Cerebellar nuclear complex (tissue), 1 donor: ENCODE data around the gene ARHGAP40.
A peak's percentile ranks its signal among the peaks of the same experiment; 100 is the strongest.

Experiments used
- DNase-seq, 2 experiments: peaks; one replicate each; lab custom pipeline; 2025; lab: John Stamatoyannopoulos, UW

ARHGAP40 gene

DNA sequence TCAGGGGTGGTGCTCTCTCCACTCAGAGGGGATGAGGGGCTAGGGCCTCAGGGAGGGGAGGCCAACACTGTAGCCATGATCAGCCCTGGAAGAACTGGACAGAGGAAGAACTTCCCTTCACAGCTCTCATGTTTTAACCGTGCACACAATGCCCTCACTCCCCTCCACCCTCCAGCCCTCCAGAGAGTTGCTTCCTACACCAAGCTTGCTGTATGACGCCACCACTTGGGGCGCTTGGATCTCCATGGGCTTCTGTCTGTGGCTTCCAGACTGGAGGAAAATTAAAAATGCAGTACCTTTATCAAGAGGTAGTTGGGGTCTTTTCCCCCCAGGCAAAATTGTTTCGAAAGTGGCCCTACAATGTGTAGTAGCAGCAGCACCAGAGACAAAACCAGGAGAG, 48.4 kb downstream of the ARHGAP40 start:
- DNase-seq: no peak

DNA sequence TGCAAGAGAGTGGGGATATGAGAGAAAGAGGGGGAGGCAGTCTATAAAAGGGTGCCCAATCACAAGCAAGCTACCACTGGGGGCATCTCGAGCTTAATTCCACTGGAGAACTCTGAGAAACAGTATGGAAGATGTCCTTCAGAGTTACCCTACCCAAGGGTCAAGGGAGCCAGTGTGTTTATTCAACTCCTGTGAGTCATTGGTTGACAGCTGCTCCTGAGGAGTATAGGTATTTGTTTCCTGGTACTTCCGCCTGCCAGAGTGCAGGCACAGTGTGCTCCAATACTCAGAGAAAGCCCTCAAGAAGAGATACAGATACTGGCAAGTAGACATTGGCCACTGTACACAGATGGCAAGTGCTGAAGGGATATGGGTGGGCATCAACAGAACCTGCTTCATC, 49.5 kb downstream of the ARHGAP40 start:
- DNase-seq: no peak

DNA sequence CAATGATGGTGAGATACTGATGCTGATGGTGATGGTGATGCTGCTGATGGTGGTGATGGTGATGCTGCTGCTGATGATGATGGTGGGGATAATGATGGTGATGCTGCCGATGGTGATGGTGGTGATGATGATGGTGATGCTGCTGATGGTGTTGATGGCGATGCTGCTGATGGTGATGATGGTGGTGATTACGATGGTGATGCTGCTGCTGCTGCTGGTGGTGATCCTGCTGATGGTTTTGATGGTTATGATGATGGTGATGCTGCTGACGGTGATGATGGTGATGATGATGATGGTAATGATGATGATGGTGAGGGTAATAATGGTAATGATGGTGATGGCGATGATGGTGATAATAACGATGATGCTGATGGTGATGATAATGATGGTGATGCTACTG, 50.0 kb downstream of the ARHGAP40 start:
- DNase-seq: no peak

DNA sequence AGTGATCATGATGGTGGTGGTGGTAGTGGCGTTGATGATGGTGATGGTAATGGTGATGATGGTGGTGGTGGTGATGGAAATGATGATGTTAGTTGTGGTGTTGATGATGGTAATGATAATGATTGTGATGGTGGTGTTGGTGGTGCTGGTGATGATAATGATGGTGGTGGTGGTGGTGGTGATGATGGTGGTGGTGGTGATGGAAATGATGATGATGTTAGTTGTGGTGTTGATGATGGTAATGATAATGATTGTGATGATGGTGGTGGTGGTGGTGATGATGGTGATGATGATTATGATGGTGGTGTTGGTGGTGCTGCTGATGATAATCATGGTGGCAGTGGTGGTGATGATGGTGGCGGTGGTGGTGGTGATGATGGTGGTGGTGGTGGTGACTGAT, 51.4 kb downstream of the ARHGAP40 start:
- DNase-seq: no peak

DNA sequence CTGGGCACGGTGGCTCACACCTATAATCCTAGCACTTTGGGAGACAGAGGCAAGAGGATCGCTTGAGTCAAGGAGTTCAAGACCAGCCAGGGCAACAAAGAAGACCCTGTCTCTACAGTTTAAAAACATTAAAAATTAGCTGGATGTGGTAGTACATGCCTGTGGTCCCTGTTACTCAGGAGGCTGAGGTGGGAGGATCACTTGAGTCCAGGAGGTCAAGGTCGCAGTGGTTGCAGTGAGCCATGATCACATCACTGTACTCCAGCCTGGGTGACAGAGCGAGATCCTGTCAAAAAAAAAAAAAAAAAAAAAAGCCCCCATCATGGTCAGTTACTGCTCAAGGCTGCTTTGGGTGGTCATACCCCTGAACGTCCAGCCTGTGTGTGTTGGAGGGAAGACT, 55.8 kb downstream of the ARHGAP40 start:
- no peak for DNase-seq

DNA sequence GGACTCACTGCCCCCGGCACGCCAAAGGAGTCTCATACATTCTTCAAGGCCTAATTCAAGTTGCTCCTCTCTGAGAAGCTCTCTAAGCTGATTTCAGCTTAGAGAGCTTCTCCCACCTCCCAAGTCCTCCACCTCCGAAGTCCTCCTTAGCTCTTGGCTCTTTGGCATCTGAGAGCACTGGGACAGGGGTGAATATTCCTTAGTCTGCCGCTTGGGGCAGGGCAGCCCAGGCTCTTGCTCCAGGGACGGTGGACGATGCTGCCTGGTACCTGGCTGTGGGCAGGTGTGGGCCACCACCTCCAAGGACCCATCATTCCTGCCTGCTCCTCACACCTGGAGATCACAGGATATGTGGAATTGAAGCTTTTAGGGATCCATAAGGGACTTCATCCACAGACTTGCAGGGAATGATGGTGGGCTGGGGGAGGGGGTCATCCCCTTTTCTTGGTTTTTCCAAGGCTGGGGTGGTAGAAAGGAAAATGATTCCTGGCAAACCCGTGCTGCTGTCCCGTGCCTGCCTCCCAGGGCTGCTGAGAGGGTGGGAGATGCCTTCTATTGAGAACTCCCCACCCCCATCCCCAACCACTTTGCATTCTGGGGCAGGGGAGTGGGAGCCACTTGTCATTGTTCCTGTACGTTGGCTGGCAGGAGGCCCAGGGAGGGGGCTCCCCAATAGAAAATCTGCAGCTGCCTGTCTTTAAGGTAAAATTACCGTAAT, 57.4 kb downstream of the ARHGAP40 start:
- no peak for DNase-seq

DNA sequence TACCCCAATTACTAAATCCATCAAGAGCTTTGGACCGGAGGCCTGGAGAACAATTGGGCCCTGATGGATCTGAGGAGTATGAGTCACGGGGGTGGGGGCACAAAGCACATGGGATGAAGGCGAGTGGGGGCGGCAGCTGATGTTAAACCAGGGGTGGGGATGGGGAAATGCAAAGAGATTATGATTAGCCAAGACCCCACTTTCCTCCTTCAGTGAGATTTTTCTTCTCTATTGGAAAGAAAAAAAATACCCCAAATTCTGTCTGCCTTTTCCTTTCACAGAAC, 57.9 kb downstream of the ARHGAP40 start:
- no peak for DNase-seq

DNA sequence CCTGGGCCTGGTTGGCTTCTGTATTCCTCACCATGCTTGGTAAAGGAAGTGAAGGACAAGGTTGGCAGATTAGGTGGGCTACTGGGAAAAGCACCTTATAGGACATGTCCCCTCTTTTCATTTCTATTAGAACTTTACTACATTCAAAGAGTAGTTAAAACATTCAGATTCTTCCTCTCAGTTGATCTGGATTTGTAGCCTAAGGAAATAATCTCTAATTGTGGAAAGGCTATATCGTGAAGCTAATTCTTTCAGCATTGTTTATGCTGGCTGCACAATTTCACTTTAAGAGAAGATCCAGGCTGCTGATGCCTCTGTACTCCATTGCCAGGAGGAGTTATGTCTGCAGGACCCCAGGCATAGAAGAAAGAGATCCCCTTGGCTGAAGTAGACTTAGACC, 58.8 kb downstream of the ARHGAP40 start:
- no peak for DNase-seq

DNA sequence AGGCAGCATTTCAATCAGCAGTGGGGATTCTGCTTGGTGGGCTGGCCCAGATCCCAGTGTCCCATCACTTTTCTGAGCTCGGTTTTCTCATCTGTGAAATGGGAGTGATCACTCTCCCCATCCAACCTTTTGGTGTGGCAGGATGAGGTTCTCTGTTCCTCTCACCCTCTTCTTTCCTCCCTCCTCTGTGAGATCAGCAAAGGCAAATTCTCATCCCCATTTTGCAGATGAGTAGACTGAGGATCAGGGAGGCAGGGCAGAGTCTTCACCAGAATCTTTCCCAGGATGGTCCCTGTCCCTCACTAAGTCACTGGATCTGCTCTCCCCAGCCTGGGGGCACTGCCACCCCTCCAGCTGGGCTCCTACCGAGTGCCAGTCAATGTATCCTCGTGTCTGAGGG, 62.1 kb downstream of the ARHGAP40 start:
- DNase-seq: no peak

DNA sequence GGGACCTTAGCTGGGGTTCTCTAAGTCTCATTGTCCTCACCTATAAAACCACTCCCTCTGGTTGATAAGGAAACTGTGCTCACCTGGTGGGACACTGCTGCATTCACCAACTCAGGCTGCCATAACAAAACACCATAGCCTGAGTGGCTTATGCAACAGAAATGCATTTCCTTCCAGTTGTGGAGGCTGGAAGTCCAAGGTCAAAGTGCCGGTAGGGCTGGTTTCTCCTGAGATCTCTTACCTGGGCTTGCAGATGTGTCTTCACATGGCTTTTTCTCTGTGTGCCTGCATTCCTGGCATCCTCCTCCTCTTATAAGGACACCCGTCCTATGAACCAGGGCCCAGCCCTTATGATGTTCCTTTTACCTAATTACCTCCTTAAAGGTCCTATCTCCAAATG, 62.7 kb downstream of the ARHGAP40 start:
- no peak for DNase-seq

DNA sequence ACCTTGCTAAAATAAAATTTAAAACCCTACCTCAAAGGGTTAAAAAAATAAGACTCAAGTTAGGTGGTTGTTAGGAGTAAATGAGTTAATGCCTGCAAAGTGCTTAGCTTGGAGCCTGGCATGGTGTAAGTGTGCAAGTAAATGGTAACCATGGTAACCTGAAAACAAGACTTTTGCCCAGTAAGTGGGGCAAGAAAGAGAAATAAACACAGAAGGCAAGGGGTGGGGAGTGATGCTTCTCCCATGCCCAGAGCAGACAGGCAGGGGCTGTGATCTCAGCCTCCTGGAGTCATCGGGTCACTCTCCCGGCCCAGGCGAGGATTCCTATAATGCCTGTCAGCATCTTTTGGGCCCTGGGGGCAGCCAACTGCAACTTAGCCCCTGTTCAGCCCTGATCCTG, 63.5 kb downstream of the ARHGAP40 start:
- no peak for DNase-seq

DNA sequence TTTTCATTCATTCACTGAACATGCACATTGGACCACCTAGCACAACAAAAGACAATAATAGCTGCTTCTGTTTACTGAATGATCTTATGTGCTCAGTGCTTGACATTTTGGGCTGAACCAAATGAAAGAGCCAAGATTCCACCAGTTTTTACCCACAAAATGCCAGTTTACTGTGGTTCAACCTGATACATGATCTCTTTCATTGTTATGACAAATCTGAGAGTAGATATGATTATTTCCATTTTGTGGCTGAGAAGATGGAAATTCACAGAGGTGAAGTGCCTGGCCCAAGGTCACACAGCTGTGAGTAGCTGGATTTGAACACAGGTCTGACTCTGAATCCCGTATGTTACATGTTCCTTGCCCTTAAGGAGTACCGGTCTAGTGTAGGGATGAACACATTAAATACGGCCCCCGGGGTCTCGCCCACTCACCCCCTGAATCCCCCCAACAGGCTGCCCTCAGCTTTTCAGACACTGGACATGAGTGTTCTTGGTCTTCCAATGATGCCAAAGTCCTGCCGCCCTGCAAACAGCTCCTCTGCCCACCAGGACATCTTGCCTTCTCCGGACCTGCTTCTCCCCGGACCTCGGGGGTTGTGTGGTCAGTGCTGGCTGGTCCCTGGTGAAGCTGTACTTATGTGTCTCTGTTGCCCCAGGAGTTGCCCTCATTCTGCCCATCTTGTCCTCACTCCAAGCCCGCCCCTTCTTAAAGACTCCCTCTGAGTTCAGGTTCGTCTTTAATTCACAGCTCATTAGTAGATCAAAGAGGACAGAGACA, 64.1 kb downstream of the ARHGAP40 start:
- DNase-seq: no peak

DNA sequence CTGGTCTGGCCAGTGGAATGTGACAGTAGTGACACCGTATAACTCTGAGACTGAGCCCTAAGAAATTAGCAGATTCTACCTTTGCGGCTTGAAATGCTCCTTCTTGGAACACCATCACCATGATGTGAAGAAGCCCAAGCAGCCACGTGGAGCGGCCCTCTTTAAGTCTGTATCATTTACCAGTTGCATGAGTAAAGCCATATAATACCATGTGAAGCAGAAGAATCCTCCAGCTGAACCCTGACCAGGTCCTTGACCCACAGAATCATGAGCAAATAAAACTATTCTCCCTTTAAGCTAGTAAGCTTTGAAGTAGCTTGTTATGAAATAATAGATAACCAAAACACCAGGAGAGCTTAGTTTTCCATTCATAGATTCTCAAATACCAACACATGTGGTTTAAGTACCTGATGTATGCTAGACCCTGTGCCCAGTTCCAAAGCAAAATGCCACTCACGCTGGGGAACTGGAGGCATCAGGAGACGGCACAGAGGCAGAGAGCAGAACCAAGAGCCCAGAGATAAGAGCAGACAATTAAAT, 65.9 kb downstream of the ARHGAP40 start:
- DNase-seq: no peak

DNA sequence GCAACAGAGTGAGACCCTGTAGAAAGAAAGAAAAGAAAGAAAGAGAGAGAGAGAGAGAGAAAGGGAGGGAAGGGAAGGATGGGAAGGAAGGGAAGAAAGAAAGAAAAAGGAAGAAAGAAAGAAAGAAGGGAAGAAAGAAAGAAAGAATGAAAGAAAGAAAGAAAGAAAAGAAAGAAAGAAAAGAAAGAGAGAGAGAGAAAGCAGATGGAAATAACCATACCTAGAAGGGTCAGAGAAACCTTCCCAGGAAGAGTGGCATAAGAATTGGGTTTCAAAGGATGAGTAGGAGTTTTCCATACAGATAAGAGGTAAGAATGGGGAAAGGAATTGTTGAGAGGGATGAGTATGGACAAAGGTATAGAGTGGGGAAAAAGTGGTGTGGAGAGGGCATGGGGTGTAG, 68.1 kb downstream of the ARHGAP40 start:
- DNase-seq: no peak

DNA sequence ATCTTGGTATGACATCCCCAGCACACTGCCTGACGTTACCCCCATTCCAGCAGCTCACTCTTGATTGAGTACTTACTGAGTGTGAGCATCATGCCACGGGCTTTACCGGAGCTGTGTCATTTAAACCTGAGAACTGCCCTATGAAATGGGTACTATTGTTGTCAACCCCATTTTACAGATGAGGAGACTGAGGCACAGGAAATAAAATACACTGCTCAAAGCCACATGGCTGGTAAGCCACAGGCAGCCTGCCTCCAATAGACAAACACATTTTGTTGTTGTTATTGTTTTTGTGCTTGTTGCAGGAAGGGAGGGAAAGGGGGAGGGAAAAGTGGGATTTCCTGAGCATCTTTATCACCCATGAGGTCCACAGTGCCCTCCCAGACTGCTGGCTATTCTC, 69.2 kb downstream of the ARHGAP40 start:
- no peak for DNase-seq

DNA sequence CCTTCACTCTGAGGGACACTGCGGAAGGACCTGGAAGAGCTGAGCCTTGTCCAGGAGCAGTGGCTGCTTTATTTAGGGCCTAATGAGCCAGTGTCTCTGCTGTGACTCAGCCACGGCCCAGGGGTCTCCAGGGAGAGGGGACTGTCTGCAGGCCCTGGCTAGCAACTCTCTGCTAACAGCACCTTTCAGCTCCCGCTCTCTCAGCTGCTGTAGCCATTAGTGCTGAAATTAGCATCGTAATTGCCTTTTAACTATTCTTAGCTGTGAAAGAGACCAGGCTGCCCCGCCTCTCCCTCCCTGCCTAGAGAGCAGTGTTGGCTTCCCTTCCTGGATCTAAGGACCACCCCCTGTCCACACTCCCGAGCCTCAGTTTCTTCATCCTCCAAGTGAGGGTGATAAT, 69.6 kb downstream of the ARHGAP40 start:
- DNase-seq: no peak

DNA sequence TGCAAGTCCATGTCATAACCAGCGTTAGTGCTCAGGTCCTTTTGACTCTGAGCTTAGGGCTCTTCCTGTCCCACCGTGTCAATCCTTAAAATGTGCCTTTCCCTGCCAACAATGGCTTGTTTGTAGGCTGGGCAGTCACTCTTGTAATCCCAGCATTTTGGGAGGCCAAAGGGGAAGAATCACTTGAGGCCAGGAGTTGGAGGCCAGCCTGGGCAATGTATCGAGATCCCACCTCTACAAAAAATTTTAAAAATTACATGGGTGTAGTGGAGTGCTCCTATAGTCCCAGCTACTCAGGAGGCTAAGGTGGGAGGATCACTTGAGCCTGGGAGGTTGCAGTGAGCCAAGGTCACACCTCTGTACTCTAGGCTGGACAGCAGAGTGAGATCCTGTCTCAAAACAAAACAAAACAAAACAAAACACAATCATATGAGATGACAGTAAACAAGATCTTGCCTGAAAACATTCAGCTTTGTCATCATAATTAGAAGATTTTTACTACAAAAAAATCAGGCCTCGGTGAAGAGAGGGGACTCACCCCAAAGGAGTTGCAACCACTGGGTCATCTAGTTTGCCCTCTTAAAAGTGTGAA, 70.2 kb downstream of the ARHGAP40 start:
- no peak for DNase-seq

DNA sequence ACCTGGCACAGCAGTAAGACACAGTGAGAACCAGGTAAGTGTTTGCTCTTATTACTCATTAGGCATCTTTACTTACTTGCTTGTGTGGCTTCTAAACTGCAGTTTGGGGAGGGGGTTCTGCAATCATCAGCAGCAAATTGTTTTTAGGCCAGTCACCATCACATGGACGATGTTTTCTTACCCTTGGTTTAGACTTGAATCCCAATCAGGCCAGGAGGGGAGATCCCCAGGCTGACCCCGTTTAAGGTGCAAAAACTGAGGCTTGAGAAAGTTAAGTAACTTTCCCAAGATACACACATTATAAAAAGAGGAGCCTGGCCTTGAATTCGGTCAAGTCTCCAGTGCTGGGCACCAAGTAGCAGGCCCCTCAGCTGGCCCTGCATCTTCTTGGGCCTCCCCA, 70.9 kb downstream of the ARHGAP40 start:
- DNase-seq: no peak

DNA sequence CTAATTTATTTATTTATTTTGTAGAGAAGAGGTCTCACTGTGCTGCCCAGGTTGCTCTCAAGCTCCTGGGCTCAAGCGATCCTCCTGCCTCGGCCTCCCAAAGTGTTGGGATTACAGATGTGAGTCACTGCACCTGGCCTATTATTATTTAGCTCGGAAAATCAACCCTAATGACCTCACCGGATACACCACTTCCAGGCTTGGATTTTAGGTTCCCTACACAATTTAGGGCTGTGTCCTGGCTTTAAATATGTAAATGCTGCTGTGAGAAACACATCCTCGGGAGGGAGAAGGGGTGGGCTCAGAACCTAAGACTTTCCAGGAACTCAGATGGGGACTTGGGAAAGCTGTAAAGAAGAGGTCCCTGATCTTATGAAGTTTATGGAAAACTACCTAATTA, 71.7 kb downstream of the ARHGAP40 start:
- no peak for DNase-seq

DNA sequence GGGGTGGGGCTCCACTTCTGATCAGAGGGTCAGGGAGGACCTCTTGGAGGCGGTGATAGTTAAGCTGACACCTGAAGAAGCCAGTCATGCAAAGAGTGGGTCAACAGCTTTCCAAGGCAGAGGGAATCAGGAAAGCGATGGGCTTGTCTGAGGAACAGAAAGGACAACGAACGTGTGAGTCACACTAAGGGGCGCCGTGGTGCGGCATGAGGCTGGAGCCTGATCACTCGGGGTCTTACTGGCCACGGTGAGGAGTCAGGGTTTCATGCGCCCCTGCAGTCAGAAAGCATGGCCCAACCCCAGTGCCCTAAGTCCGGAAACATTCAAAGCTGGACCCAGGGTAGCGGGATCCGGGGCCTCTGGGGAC, 72.1 kb downstream of the ARHGAP40 start:
- no peak for DNase-seq

DNA sequence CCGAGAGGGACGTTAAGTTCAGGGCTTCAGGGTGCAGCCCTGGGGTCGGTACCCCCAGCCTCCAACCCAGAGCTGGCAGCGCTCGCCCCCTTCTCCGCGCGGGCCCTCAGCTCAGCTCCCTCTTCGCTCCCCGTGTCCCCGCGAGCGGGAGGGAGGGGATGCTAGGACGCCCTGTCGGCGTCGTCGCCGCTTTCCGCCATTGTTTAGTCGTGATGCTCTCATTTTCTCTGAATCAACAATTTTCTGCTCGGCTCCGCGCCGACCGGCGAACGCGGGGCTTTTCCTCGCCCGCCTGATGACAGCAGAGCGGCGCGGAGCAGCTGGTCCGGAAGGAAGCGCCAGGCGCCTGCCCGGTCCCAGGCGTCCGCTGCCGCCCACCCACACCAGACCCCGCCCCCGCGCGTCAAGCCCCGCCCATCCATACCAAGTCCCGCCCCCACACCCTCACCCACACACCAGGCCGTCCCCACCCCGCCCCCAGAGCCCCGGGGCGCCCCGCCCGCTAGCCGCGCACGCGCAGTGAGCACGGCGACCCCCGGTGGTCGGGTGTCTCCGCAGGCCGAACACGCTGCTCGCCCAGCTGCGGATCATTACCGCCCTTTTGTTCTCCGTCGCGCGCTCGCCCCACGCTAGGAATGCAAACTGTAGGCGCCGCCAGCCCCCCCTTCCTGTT, 72.6 kb downstream of the ARHGAP40 start:
- peak in 1 of 2 experiments; percentile 12 for DNase-seq

DNA sequence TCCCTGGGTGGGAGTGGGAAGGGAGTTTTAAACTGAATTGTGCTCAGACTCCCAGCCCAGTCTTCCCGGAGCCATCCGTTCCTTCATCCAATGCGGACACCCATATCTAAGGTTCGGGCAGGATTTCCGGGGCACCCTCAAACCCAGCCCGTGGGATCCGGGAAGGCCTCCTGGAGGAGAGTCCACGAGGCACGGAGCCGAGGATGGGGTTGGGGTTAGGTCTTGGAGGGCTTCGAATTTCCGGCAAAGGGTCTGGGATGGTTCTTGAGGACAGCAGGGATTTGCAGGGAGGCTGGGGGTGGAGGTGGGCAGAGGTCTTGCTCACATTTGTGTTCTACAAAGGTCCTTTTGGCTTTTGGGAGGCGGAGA, 73.1 kb downstream of the ARHGAP40 start:
- DNase-seq: no peak

DNA sequence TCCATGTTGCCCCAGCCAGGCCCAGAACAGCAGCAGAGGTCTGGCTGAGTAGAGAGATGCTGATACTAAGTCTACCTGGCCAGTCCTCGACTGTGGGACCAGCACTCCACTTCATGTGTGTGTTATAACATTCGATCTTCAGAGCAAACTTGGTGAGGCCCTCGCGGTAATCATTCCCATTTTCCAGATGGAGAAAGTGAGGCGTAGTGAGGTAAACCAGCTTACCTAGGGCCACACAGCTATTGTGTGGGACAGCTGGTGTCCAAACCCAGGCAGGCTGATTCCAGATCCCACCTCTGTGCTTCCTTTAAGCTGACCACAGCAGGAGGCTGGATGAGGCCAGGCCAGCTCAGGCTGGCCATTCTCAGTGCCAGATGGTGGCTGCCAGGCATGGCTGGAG, 75.0 kb downstream of the ARHGAP40 start:
- no peak for DNase-seq
